Embryonic facial prominence (tissue), 1 donor: ENCODE results near the gene MGMT.

Experiments used
- DNase-seq: peaks from one replicate; pipeline ENCODE4 v3.0.0-alpha.2; 2016; ENCODE audit errors: extremely low spot score

MGMT gene

GRCh38 chr10:129792864-129793263, 325.8 kb downstream of the MGMT start:
- DNase-seq, result no peak

- no peak for DNase-seq
Observed at GRCh38 chr10:129793479-129793878, 326.4 kb downstream of the MGMT start.

DNA sequence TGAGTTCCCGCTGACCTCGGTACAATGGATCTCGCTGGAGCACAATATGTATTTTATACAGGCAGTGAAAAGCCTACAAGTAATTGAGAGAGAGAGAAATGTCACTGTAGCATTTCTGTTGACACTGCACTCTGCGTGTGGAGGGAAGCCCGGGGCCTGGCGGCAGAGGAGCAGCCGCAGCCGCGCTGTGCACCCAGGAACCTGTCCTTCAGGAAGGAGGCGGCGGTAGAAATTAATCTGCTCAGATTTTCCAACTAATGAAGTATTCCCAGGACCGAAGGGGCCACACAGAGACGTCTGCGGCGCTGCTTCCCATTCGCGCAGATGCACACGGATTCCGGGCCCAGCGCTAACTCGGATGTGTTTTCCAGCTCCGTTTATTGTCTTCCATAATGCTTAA, 327.0 kb downstream of the MGMT start:
- DNase-seq, result no peak

DNA sequence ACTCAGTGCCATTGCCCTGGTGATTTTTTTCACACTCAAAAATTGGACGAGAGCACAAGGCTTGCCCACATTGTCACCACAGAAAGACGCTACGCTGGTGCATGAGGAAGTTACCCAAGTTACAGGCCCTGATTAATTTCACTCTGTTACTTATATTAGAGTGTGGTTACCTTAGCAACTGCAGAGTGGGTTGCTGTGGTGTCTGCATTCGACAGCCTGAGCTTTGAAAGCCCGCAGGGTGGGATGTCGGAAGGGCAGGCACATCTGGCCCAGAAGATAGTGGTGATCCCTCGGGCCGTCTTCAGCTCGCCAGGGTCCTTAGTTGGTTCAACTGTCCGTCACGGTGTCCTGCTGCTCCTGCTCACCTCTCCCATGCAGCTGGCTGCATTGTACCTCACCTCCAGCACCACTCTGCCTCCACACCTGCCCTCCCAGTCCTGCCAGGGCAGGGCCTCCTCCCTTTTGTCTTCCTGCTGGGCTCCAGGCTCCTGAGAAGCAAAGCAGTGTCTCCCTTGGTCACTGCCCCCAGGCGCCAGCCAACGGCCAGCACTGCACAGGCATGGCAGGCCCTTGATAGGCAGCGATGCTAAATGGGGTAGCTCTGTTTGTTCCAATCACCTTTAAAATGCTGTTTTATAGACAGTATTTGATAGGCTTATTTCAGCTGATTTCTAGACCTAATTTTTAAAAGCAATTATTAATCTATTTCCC, 329.8 kb downstream of the MGMT start:
- DNase-seq, result no peak

DNA sequence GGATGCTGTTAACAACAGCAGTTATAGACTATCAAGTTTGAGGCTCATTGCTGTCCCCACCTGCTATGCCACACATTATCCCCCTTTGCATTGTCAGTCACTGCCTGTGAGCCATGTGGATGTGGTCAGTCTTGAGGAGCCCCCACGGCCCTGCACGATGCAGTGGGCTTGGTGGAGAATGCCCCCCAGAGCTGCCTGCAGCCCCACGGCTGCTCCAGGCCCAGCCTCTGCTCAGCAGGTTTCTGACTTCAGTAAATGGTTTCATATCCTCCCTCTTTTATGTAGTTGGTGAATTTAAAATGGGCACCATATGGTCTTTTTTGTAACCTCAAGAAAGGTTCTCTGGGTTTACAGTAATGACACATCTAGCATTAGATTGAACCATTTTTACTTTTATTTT, 332.9 kb downstream of the MGMT start:
- no peak for DNase-seq

DNA sequence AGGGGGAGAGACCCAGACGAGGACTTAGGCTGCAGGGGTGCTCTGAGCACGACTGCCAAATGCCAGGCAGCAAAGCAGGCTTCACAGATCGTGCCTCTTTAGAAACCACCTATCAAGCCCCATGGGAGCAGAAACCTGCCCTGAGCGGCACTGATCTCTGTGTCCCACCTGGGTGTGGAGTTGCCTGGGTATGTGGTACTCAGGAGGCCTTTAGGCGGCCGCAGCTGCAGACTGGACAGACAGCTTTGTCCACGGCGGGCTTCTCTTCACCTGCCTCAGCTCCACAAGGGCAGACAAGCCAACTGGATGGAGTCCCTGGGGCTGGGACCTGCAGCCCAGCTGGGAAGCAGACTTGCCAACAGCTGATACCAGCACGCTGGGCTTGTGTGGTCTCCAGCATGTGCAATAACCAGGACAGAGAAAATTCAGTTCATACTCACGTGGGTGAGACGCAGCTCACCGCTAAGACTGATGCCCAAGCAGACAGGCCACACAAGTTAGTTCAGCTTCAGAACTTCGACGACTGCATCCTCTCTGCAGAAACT, 333.8 kb downstream of the MGMT start:
- no peak for DNase-seq

DNA sequence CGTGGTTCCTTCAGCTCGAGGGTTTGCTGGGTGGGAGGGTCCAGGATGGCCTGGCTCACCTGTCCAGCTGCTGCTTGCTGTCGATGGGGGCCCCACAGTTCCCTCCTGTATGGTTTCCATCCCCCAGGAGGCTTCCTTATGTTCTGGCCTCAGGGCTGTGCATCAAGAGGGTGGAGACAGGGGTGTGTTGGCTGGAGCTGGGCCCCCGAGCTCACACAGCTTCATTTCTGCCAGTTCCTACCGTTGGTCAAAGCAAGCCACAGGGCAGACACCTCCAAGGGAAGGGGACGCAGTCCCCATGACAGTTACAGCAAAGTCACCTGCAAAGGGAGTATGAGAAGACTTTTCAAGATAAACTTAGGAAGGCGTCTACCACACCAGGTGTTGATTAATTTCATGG, 340.2 kb downstream of the MGMT start:
- no peak for DNase-seq

DNA sequence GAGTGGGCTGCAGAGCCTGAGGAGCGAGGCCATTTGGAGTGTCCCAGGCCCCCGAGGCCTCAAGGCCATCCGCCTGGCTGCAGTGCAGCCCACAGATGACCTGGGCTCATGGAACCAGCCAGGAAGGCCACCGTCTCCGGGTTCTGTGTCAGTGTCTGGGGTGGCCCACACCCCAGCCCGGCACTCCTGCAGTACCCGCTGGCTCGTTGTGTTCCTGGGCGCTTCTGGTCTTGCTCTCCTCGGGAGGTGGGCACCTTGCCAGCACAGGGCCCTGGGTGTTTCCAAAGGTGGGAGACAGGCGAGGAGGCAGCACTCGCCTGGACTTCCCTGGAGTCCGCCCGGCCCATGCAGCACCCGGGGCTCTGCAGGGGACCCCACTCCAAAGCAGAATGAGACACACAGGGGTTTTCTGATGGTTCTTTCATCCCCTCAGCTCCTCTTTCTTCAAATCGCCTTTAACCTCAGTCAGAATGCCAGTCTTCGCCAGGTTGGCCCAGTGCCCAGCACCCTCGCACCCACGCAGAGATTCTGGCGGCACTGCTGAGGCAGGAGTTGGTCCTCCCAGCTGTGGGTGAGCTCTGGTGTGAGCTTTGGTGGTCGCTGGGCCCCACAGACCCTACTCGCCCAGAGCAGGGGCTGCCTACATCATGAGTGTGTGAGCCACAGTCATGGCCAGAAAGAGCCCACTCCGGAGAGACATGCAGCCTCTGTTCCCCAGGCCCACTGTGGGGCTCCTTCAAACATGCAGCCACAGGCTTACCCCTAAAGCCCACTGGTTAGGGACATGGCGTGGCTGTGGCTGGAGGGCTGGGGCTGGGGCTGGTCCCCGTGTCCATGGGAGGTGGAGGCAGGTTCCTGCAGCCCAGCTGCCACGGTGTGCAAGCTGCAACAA, 341.3 kb downstream of the MGMT start:
- DNase-seq, result no peak

- no peak for DNase-seq
Observed at GRCh38 chr10:129809431-129809830, 342.4 kb downstream of the MGMT start.

GRCh38 chr10:129809841-129810240, 342.8 kb downstream of the MGMT start:
- DNase-seq, result no peak

GRCh38 chr10:129811208-129811607, 344.2 kb downstream of the MGMT start:
- DNase-seq, result no peak

GRCh38 chr10:129812398-129812797, 345.4 kb downstream of the MGMT start:
- DNase-seq, result no peak

GRCh38 chr10:129814681-129815646, 347.9 kb downstream of the MGMT start:
- DNase-seq, result no peak

DNA sequence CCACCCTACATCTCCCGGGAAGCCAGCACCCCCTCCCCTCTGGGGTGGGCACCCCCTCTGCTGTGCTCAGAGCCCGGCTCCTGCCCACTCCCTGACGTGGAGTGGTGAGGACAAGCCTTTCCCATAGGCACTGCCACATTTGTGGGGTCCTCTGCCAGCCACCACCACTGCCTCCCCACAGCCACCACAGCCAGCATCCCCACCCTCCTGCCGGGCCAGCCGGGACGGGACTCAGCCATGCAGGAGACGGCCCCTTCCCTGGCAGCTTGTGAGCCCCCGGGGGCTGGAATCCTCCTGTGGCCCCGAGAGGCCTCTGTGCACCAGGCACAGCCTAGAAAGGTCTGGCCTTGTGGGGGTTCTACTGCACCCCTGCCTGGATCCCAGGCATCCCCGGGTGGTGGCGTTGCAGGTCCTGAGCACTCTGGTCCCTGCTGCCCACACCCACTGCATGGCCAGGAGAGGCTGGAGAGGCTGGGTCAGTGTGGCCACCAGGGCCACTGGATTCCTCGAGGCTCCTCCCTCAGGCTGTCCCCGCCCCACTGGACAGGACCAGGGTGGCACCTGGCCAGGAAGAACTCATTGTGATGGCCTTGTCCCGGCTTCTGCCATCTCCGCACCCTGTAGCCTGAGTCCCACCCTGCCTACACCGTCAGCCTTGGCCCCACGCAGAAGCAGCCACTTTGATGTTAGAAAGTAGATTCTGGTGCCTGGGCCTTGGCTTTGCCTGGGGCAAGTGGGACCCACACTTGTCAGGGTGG, 349.0 kb downstream of the MGMT start:
- DNase-seq, result no peak

- no peak for DNase-seq
Observed at GRCh38 chr10:129816656-129817045, 349.6 kb downstream of the MGMT start.
